ENCODE results near the gene CCL19.

The CCL19 gene

GRCh38 chr9:34652602-34653000 is 38.5 kb downstream of the CCL19 start:
- H3K9me3 Mint-ChIP-seq, result no peaks in the 10 kb centered on the region
- no peak for DNase-seq (ENCODE audit: low spot score in 2 of 2)
- no peak for ATAC-seq (replicated peaks; ENCODE audit: extremely low read depth, poor library complexity, severe bottlenecking)
- H3K4me1 Mint-ChIP-seq, result peaks cover 31% of the 10 kb centered on the region
- no peaks in the 10 kb centered on the region for H3K27me3 Mint-ChIP-seq
- peaks cover 17% of the 10 kb centered on the region for H3K36me3 Mint-ChIP-seq (ENCODE audit: insufficient read depth)
- peak overlapping the region; percentile 1 for H3K4me3 Mint-ChIP-seq
- H3K27ac Mint-ChIP-seq (ENCODE audit: low read depth), result peak overlapping the region; percentile 14

GRCh38 chr9:34651876-34652601 is 39.0 kb downstream of the CCL19 start, which contains the start of gene IL11RA:
TSS of gene IL11RA (plus strand) at chr9:34652185. CDS start at chr9:34655218, 3,033 bp downstream.
- peaks cover 17% of the 10 kb centered on the region for H3K36me3 Mint-ChIP-seq (ENCODE audit: insufficient read depth)
- H3K4me1 Mint-ChIP-seq, result peaks cover 37% of the 10 kb centered on the region
- H3K4me3 Mint-ChIP-seq, result peak within 1 kb of the TSS; percentile 1
- H3K27ac Mint-ChIP-seq (ENCODE audit: low read depth), result peak within 1 kb of the TSS; percentile 14
- no peaks in the 10 kb centered on the region for H3K9me3 Mint-ChIP-seq
- ATAC-seq (replicated peaks; ENCODE audit: extremely low read depth, poor library complexity, severe bottlenecking) (peak; percentile 13), DNase-seq (ENCODE audit: low spot score in 2 of 2) (no peak)
- no peaks in the 10 kb centered on the region for H3K27me3 Mint-ChIP-seq

DNA sequence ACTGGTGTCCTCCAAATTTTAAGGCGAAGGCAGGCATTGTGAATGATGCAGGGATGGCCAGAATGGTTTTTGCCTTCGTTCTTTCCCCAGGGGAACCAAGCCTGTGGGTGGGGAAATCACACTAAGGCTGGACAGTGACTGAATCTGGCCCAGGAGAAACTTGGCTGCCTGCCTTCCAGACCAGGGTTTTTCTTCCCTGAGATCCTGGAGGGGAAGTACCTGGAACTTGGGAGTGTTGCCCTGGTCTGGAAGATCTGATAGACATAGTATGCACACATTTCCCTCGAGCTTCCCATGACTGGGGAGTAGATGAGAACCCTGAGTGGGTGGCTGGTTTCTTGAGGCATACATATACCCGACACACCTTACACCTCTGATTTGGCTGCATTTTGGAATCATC is 39.8 kb downstream of the CCL19 start:
- ATAC-seq (replicated peaks; ENCODE audit: extremely low read depth, poor library complexity, severe bottlenecking) (no peak), DNase-seq (ENCODE audit: low spot score in 2 of 2) (no peak)
- Mint-ChIP-seq H3K36me3 (ENCODE audit: insufficient read depth) (peaks cover 19% of the 10 kb centered on the region), H3K4me3 (no peak overlapping the region), H3K4me1 (peaks cover 38% of the 10 kb centered on the region), H3K27ac (ENCODE audit: low read depth) (no peak overlapping the region), H3K27me3 (no peaks in the 10 kb centered on the region), H3K9me3 (no peaks in the 10 kb centered on the region)

- H3K27ac Mint-ChIP-seq (ENCODE audit: low read depth), result no peak overlapping the region
- no peak for DNase-seq (ENCODE audit: low spot score in 2 of 2)
- ATAC-seq (replicated peaks; ENCODE audit: extremely low read depth, poor library complexity, severe bottlenecking), result no peak
- H3K4me1 Mint-ChIP-seq, result peaks cover 38% of the 10 kb centered on the region
- H3K27me3 Mint-ChIP-seq, result no peaks in the 10 kb centered on the region
- peaks cover 20% of the 10 kb centered on the region for H3K36me3 Mint-ChIP-seq (ENCODE audit: insufficient read depth)
- H3K4me3 Mint-ChIP-seq, result no peak overlapping the region
- no peaks in the 10 kb centered on the region for H3K9me3 Mint-ChIP-seq
These were observed 40.3 kb downstream of the CCL19 start for GRCh38 chr9:34650816-34651215.

GRCh38 chr9:34648673-34649072 is 42.4 kb downstream of the CCL19 start:
- Mint-ChIP-seq H3K9me3 (no peaks in the 10 kb centered on the region), H3K4me1 (peaks cover 38% of the 10 kb centered on the region), H3K4me3 (no peak overlapping the region), H3K36me3 (ENCODE audit: insufficient read depth) (peaks cover 20% of the 10 kb centered on the region), H3K27me3 (no peaks in the 10 kb centered on the region), H3K27ac (ENCODE audit: low read depth) (no peak overlapping the region)
- no peak for DNase-seq (ENCODE audit: low spot score in 2 of 2)
- ATAC-seq (replicated peaks; ENCODE audit: extremely low read depth, poor library complexity, severe bottlenecking), result no peak

- H3K27me3 Mint-ChIP-seq, result no peaks in the 10 kb centered on the region
- ATAC-seq (replicated peaks; ENCODE audit: extremely low read depth, poor library complexity, severe bottlenecking) (no peak), DNase-seq (ENCODE audit: low spot score in 2 of 2) (no peak)
- H3K36me3 Mint-ChIP-seq (ENCODE audit: insufficient read depth), result peaks cover 20% of the 10 kb centered on the region
- peak overlapping the region; percentile 89 for H3K4me3 Mint-ChIP-seq
- H3K9me3 Mint-ChIP-seq, result no peaks in the 10 kb centered on the region
- H3K4me1 Mint-ChIP-seq, result peaks cover 32% of the 10 kb centered on the region
- peak overlapping the region; percentile 86 for H3K27ac Mint-ChIP-seq (ENCODE audit: low read depth)
These were observed 43.4 kb downstream of the CCL19 start for GRCh38 chr9:34647651-34648050.

GRCh38 chr9:34647084-34647403 is 44.0 kb downstream of the CCL19 start:
- Mint-ChIP-seq H3K27me3 (no peaks in the 10 kb centered on the region), H3K4me1 (peaks cover 26% of the 10 kb centered on the region), H3K4me3 (peak overlapping the region; percentile 89), H3K36me3 (ENCODE audit: insufficient read depth) (peaks cover 20% of the 10 kb centered on the region), H3K27ac (ENCODE audit: low read depth) (peak overlapping the region; percentile 86), H3K9me3 (no peaks in the 10 kb centered on the region)
- ATAC-seq (replicated peaks; ENCODE audit: extremely low read depth, poor library complexity, severe bottlenecking) (no peak), DNase-seq (ENCODE audit: low spot score in 2 of 2) (no peak)

GRCh38 chr9:34646211-34647083 is 44.6 kb downstream of the CCL19 start, which contains the start of gene GALT:
TSS of gene GALT (plus strand) at chr9:34646675. CDS start at chr9:34646705, 30 bp downstream.
- ATAC-seq (replicated peaks; ENCODE audit: extremely low read depth, poor library complexity, severe bottlenecking) (peak; percentile 85), DNase-seq (ENCODE audit: low spot score in 2 of 2) (peak; percentile 90 to 96)
- Mint-ChIP-seq H3K4me1 (peaks cover 20% of the 10 kb centered on the region), H3K27me3 (no peaks in the 10 kb centered on the region), H3K27ac (ENCODE audit: low read depth) (peak within 1 kb of the TSS; percentile 86), H3K4me3 (peak within 1 kb of the TSS; percentile 89), H3K36me3 (ENCODE audit: insufficient read depth) (peaks cover 18% of the 10 kb centered on the region), H3K9me3 (no peaks in the 10 kb centered on the region)

DNA sequence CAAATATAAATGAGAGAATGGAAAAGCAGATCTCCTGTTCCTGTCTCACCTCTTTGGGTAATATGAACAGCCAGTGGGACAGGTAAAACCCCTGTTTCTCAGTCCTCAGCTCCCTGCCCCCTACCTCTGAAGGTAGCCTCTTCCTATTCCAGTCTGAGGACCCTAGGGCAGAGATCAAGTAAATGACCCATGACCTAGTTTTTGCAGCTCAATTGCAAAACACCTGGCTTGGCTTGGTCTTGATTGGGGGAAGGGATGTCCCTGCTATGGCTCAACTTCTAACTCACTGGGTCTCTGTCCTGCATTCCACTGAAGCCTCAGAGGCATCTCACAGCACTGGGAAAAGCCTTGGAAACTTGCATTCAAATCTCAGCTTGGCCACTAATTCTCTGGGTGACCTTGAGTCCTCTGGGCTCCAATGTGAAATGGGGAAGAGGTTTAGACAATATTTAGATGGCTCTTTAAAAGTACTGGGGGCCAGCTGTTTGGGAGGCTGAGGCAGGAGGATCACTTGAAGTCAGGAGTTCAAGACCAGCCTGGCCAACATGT is 46.2 kb downstream of the CCL19 start:
- Mint-ChIP-seq H3K9me3 (no peaks in the 10 kb centered on the region), H3K4me3 (no peak overlapping the region), H3K36me3 (ENCODE audit: insufficient read depth) (peaks cover 13% of the 10 kb centered on the region), H3K27me3 (no peaks in the 10 kb centered on the region), H3K27ac (ENCODE audit: low read depth) (no peak overlapping the region), H3K4me1 (peaks cover 20% of the 10 kb centered on the region)
- ATAC-seq (replicated peaks; ENCODE audit: extremely low read depth, poor library complexity, severe bottlenecking) (no peak), DNase-seq (ENCODE audit: low spot score in 2 of 2) (no peak)

DNA sequence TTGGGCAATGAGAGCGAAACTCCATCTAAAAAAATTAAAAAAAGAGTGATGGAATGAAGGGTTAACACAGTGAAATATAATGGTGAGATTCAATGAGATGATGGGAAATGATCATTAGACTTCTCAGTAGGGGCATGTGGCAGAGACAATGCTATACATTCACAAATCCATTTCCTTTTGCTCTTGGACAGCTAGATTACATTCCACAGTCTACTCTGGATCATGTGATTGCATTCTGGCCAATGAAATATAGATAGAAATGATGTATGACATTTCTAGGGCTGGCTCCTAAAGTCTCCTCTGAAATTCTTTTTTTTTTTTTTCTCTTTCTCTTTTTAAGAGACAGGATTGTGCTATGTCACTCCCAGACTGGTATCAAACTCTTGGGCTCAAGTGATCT is 48.4 kb downstream of the CCL19 start:
- ATAC-seq (replicated peaks; ENCODE audit: extremely low read depth, poor library complexity, severe bottlenecking), result no peak
- no peak overlapping the region for H3K27ac Mint-ChIP-seq (ENCODE audit: low read depth)
- H3K4me3 Mint-ChIP-seq, result no peak overlapping the region
- peaks cover 20% of the 10 kb centered on the region for H3K4me1 Mint-ChIP-seq
- no peaks in the 10 kb centered on the region for H3K27me3 Mint-ChIP-seq
- no peak for DNase-seq (ENCODE audit: low spot score in 2 of 2)
- no peaks in the 10 kb centered on the region for H3K9me3 Mint-ChIP-seq
- H3K36me3 Mint-ChIP-seq (ENCODE audit: insufficient read depth), result peaks cover 5% of the 10 kb centered on the region

Measured in central memory CD8-positive, alpha-beta T cell (primary cell).